Measurements from ENCODE around the gene GATAD2A.
"Not testable (repeated sequence)": the region's sequence is repeated elsewhere in the genome, so short reads cannot be mapped to it uniquely, and the experiment has no call there.

GATAD2A gene

GRCh38 chr19:19388568-19389555, 16.6 kb upstream of the GATAD2A start:
- DNase-seq: peak; percentile 24

GRCh38 chr19:19389683-19390082, 15.8 kb upstream of the GATAD2A start:
- not testable (repeated sequence) for DNase-seq

DNA sequence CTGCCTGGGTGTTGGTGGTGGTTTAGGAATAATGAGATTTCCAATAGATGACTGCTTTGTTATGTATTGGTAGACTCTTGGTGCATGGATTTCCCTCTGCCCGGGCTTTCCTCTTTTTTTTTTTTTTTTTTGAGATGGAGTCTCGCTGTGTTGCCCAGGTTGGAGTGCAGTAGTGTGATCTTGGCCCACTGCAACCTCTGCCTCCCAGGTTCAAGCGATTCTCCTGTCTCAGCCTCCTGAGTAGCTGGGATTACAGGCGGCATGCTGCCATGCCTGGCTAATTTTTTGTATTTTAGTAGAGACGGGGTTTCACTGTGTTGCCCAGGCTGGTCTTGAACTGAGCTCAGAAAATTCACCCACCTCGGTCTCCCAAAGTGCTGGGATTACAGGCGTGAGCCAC, 11.1 kb upstream of the GATAD2A start:
- not testable (repeated sequence) for DNase-seq

GRCh38 chr19:19399733-19400433, 5.6 kb upstream of the GATAD2A start:
- no peak for DNase-seq

- DNase-seq: no peak
These were observed 2.7 kb upstream of the GATAD2A start for GRCh38 chr19:19402656-19403372.

DNA sequence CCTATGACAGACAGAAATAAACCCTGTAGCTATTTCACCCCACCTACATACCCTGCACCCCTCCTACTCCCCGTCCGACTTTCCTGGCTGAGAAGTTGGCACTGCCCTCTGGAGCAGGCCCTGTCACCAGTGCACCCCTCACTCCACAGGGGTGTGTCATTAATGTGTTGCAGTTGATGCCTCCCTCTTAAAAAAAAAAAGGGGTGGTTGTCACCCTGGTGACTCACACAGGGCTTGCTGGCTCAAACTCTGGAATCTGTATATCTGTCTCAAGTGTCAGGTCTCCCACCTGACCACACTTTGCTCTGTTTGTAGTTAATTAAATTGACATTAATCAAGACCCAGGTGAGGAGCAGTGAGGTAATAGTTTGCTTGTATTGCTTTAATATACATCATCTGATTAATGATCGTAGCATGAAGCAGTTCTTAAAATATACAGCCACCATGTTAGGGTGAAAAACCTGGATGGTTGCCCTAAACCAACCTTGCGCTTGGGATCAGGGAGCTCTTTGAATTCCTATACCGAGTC, 2.0 kb upstream of the GATAD2A start:
- DNase-seq: peak; percentile 46

- peak; percentile 41 for DNase-seq
These were observed 749 bp downstream of the GATAD2A start for GRCh38 chr19:19405971-19406877.

- peak; percentile 72 for DNase-seq
These were observed 1.6 kb downstream of the GATAD2A start for GRCh38 chr19:19406878-19407632.

GRCh38 chr19:19407633-19407930, 2.1 kb downstream of the GATAD2A start:
- DNase-seq: no peak

GRCh38 chr19:19409205-19409604, 3.7 kb downstream of the GATAD2A start:
- no peak for DNase-seq

DNA sequence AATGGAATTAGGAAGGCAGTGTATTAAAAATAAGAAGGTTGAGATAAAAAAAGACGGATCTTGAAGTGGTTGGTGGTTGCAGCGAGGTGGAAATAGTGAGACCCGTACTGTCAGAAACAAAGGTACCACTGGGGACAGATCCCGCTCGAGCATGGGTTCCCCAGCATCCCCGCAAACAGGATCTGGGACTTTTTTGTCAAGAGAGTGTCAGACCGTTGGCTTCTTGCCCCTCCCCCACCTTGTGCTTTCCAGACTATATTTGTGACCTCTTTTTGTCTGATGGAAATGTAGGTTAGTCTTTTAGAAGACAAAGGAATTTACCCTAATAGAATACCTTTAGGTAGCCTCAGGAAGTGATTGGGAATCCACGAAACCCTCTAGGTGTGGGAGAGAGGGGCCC, 4.2 kb downstream of the GATAD2A start:
- DNase-seq: no peak

DNA sequence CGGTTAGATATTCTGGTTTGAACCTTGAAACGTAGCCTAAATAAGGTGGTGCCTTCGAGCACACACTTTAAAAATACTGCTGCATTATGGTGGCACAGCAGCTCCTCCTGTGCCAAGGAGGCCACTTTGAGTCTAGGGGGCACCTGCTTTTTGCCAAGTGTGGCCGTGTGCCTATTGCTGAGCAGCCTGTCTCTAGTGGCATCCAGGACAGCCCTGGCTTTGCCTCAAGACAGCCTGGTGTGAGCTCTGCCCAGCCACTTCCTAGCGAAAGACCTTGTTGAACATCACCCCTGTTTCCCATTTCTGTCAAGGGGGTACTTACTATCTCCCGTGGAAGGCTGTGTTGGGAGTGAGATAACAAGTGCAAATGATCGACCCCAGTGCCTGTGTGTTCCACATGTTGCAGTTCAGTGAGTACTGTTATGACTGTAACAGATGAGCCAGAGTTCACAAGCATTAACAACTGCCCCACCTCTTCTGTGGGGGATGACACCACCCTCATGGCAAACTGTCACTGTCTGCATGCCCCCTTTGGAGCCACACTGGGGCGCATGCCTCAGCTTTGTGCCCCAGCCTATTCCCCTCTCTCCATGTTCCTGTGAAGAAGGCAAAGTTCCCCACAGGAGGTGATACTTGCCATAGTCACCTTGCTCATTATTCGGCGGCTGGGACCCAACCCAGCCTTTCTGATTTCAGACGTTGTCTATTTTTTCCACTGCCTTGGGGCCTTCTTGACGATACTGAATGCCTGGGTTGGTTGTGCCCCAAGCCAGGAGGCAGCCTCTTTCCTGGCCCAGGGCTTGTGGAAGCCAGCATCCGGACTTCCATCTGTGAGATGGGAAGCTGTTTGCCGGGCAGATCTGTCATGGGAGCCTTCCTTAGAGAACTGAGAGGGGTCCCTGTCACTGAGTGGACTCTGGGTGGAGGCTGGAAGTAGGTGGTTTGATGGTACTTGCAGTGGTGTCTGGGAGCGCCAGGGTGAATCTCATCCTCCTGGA, 5.4 kb downstream of the GATAD2A start:
- DNase-seq: no peak

DNA sequence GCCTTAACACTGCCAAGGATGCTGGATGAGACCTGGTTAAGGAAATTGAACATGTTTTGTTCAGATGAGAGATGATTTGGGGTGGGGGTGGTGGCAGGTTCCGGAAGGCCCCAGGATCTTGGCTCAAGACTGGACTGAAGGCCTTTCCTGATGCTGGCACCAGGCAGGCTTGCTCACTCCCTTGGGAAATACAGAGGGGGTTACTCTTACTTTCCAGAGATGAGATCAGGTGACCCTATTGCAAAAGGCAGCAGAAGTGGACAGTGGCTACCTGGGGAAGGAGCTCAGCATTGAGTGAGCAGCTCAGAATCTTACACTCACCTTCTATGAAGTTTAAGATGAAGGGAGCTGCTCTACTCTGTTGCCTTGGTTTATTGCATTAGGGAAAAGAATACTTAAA, 10.8 kb downstream of the GATAD2A start:
- no peak for DNase-seq

DNA sequence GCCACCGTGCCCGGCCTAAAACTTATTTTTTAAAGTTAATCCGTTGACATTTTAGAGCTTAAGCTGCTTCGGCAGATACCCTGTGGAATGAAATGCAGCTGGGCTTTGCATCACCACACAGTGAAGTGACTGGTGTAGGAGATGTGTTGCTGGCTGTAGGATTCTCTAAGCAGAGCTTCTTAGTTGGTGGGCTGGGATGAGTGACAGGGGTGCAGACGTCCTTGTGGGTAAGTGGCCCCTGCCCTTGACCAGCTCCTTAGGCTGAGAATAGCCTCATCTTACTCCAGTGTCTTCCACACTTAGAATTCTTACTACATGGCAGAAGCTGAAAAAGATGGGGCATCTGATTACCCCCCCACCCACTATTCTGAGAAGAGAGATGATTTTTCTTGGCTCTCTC, 11.6 kb downstream of the GATAD2A start:
- DNase-seq: no peak

- no peak for DNase-seq
These were observed 12.3 kb downstream of the GATAD2A start for GRCh38 chr19:19417628-19418245.

DNA sequence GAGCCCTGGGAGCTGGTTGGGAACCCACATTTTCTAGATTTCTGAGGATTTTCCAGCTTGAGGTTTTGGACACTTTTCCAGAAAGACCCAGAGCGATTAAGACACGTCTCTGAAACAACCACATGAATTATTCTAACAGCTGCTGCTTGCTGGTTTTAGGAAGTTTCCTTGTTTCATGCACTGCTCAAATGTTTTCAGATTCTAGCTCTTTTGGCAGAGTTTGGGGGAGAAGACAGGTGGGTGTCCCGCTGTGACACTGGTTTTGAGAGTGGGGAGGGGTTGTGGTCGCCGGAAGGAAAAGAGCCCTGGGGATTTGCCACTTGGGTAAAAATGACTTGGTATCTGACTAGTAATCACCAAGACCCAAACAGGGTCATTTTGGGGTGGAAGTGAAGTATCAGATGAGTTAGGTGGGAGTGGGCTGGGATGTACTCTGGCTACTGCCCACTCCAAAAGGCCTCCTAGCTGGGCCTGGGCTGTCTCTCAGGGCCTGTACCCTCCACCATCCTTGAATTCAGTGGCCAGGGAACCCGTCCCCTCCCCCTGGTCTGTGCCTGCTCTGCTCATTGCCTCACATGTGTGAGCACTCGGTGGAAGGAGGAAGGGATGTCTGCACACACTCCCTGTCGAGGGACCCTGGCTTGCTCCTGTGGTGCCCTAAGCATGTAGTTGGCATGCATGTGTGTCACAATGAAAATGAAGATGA, 13.2 kb downstream of the GATAD2A start:
- no peak for DNase-seq

GRCh38 chr19:19420570-19421298, 15.3 kb downstream of the GATAD2A start:
- peak; percentile 33 for DNase-seq

- DNase-seq: no peak
These were observed 15.8 kb downstream of the GATAD2A start for GRCh38 chr19:19421299-19421696.

Data from CD4-positive, alpha-beta T cell treated with Interleukin-6 for 4 hours (primary cell).